H1 (cell line): Measurements from ENCODE around the gene OR6K6. TPM values are rescaled to one million over a fixed set of nuclear protein-coding genes. Genes with fewer than 3 reads are reported as not detected.

Source experiments
- BACH1 ChIP-seq: IDR thresholded peaks from 2 replicates; pipeline ENCODE4 v1.6.1; 2012; ENCODE audit warnings: low read length, improper control_type of control experiment
- CHD2 ChIP-seq: IDR thresholded peaks from 2 replicates; pipeline ENCODE4 v1.6.1; 2012; ENCODE audit warnings: low read length, improper control_type of control experiment
- CHD7 ChIP-seq: fragments of 300-600 bp; sonication (generic); IDR thresholded peaks from 2 replicates; pipeline ENCODE4 v1.7.1; 2012; ENCODE audit warnings: low read length, moderate library complexity, mild to moderate bottlenecking, inconsistent platforms; ENCODE audit not compliant: insufficient replicate concordance
- E2F6 ChIP-seq: IDR thresholded peaks from 2 replicates; pipeline ENCODE4 v1.6.1; 2012; ENCODE audit warnings: inconsistent platforms
- EGR1 ChIP-seq: IDR thresholded peaks from 2 replicates; pipeline ENCODE4 v1.6.1; 2011; ENCODE audit warnings: low read depth, low read length, borderline replicate concordance
- RBBP5 ChIP-seq: IDR thresholded peaks from 2 replicates; pipeline ENCODE4 v1.7.1; 2012; ENCODE audit warnings: low read depth, mild to moderate bottlenecking, inconsistent platforms, low read length, moderate library complexity, borderline replicate concordance
- RFX5 ChIP-seq: IDR thresholded peaks from 2 replicates; pipeline ENCODE4 v1.6.1; 2011; ENCODE audit warnings: low read depth, low read length, improper control_type of control experiment, borderline replicate concordance
- SIN3A ChIP-seq, 2 experiments: IDR thresholded peaks in 1 of 2; conservative IDR thresholded peaks in 1 of 2; 2 replicates each; pipeline ENCODE4 v1.6.1; 2011 to 2012; ENCODE audit warnings: low read length in 2 of 2, improper control_type of control experiment in 1 of 2, low read depth in 1 of 2, mild to moderate bottlenecking in 1 of 2
- TEAD4 ChIP-seq: IDR thresholded peaks from 2 replicates; pipeline ENCODE4 v1.6.1; 2012; ENCODE audit warnings: low read depth, low read length, inconsistent platforms, mixed read lengths
- polyA plus RNA-seq, 7 experiments: library from polyadenylated mRNA; depleted of rRNA in 3 of 7; stranded (reverse) in 5 of 7; unstranded in 2 of 7; fragments of >200 nt in 5 of 7; fragments of 200-250 nt in 2 of 7; gene quantifications; 1 replicate in 5 of 7; 2 replicates in 1 of 7; 4 replicates in 1 of 7; pipeline versions ENCODE4 v1.2.1 to v1.2.3, GENCODE V29; 2011 to 2013; ENCODE audit warnings: missing spikeins in 2 of 7, mixed read lengths in 2 of 7
- total RNA-seq: library from RNA; stranded (reverse); fragmentation: NEBNext Ultra II Directional; extraction: Animal tissue kit (Norgen Biotek cat#: 25700); gene quantifications from 2 replicates; pipeline ENCODE4 v1.2.1, GENCODE V29; 2021

OR6K6 gene
- total and polyA plus RNA-seq, 2 of the 8 experiments (the other 6 are each of a cell fraction or from before 2014, with no cell fraction given) = not detected

- TF ChIP-seq CHD7 (no peak), SIN3A (conservative IDR thresholded peaks at IDR 0.05 in 1 of 2, IDR thresholded peaks at IDR 0.05 in 1 of 2; ENCODE audit: low read depth in 1 of 2, low read length in 2 of 2) (no peak), CHD2 (no peak), TEAD4 (no peak), RBBP5 (no peak), E2F6 (no peak), EGR1 (no peak), BACH1 (no peak), RFX5 (no peak)
Observed at GRCh38 chr1:158771950-158772866, 17.7 kb downstream of the OR6K6 start, which contains the start of gene OR6N1 (continued).
